Measurements from ENCODE around the gene GPBAR1.
"Not testable (repeated sequence)": the region's sequence is repeated elsewhere in the genome, so short reads cannot be mapped to it uniquely, and the experiment has no call there.

The GPBAR1 gene

DNA sequence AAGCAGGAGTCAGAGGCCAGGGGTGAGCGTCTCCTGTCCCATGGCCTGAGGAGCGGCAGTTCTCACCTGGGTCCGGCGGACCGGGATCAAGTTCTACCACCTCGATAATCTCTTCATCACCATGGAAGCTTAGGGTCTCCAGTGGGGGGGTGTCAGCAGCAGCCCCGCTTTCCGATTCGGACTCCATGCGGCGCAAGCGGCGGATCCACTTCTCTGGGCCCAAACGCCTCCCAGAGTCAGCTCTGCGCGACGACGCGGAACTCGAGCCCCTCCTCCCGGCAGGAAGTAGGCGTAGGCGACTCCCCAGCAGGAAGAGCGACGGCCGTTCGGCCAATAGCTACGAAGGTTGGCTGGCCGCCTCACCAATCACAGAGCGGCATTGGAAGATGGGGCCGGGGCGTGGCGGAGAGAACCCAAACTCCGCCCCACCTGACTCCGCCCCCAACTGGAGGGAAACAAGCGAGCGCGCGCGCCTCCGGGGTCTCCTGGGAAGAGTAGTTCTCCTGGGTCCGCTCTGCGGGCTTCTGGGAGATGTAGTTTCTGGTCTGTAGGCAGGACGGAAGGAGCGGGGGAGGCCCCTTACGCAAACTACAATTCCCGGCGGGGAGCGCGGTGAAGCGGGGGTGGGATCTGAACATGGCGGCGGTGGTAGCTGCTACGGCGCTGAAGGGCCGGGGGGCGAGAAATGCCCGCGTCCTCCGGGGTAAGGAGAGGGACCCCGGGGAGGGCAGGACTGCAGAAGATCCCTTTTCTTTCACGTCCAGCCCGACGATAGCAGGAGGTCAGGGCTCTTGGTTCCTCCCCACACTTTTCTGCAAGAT, 9.3 kb downstream of the GPBAR1 start, which contains the start of the genes AAMP and PNKD:
AAMP (minus strand) TSS at position 238 of the 821 bp plus-strand sequence; CDS start at position 187, 51 bp downstream.
PNKD (plus strand) TSS at position 620 of the 821 bp plus-strand sequence; CDS start at position 637, 17 bp downstream.
- DNase-seq = peak; percentile 100

GRCh38 chr2:218270721-218271486, 10.1 kb downstream of the GPBAR1 start:
- DNase-seq = peak in 2 of 3 donors; percentile 34 to 41

- no peak for DNase-seq
Measured at GRCh38 chr2:218271487-218271797, 10.6 kb downstream of the GPBAR1 start.

GRCh38 chr2:218271865-218272530, 11.2 kb downstream of the GPBAR1 start:
- no peak for DNase-seq

GRCh38 chr2:218272531-218273212, 11.9 kb downstream of the GPBAR1 start:
- peak; percentile 83 to 88 (median 88) for DNase-seq

DNA sequence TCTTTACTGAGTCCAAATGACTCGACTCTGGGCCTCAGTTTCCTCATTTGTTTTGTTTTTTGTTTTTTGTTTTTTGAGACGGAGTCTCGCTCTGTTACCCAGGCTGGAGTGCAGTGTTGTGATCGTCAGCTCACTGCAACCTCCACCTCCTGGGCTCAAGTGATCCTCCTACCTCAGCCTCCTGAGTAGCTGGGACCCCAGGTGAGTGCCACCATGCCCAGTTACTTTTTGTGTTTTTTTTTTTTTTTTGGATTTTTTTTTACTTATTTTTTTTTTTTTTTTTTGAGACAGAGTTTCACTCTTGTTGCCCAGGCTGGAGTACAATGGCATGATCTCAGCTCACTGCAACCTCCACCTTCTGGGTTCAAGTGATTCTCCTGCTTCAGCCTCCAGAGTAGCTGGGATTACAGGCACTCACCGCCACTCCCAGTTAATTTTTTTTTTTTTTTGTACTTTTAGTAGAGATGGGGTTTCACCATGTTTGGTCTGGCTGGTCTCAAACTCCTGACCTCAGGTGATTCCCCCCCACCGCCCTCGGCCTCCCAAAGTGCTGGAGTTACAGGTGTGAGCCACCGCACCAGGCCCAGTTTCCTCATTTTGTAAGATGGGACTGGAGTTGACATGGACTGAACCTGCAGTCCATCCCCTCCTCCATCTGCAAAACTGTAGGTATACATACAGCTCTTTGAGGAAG, 12.5 kb downstream of the GPBAR1 start:
- not testable (repeated sequence) for DNase-seq

GRCh38 chr2:218273908-218274249, 13.1 kb downstream of the GPBAR1 start:
- no peak for DNase-seq

- DNase-seq = no peak
Measured at GRCh38 chr2:218274586-218274985, 13.8 kb downstream of the GPBAR1 start.

DNA sequence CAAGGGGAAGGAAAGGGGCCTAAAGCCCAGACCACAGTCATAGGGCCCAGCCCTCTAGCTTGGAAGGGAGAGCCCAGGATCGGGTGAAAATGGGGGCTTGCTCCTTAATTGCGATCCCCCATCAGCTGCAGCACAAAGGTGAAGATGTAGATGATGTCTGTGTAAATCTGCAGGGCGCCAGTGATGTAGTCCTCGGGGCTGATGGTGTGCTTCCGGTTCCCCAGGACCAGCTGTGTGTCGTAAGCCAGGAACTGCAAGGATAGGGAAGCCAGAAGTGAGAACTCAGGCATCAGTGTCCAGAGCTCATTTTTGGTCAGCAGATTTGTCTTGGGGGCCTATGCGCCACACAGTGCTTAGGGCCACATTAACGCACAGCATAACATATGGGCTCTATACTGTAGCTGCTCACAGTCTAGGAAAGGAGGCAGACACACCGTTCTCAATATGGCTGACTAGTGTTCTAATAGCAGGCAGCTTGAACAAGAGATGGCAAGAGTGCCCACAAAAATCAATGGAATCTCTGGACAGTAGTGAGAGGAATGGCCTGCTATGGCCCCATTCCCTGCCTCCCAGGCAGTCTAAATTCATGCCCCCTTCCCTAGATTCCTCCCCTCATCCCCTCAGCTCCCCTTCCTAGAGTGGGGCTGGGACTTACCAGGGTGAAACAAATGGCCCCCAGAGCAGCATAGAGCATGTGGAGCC, 14.7 kb downstream of the GPBAR1 start:
- DNase-seq = peak in 2 of 3 donors; percentile 48 to 58

DNA sequence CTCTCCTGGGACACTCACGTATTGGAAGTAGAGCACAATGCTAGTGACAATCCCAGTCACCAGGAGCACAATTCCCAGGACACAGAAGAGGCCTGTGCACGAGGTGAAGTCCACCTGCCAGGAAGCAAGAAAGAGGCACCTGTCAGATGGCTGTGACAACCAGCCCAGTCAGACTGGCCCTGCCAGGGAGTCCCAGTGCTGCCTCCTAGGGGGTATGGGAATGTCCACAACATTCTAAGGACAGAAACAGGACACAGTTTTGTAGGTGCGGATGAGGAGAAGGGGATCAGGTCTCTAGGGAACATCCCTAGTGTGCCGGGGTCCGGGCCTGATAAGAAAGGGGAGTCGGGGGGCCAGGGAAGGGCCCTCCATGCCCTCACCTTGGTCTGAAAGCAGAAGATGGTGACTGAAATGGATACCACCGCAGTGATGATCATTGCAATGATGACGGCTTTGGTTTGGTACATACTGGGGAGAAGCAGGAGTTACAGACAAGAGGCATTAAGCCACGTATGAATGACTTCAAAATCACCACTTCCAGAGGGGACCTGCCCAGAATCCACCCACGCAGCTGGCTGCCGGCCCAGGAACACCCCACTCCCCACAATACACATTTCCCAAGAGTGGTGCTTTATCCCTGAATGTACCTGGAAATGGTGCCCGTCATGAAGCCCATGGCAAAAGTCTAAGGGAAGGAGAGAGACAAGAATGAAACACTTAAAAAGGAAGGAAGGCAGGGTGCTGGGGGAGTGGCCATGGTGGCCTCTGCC, 16.4 kb downstream of the GPBAR1 start:
- DNase-seq = no peak

GRCh38 chr2:218277921-218278320, 17.1 kb downstream of the GPBAR1 start:
- no peak for DNase-seq

DNA sequence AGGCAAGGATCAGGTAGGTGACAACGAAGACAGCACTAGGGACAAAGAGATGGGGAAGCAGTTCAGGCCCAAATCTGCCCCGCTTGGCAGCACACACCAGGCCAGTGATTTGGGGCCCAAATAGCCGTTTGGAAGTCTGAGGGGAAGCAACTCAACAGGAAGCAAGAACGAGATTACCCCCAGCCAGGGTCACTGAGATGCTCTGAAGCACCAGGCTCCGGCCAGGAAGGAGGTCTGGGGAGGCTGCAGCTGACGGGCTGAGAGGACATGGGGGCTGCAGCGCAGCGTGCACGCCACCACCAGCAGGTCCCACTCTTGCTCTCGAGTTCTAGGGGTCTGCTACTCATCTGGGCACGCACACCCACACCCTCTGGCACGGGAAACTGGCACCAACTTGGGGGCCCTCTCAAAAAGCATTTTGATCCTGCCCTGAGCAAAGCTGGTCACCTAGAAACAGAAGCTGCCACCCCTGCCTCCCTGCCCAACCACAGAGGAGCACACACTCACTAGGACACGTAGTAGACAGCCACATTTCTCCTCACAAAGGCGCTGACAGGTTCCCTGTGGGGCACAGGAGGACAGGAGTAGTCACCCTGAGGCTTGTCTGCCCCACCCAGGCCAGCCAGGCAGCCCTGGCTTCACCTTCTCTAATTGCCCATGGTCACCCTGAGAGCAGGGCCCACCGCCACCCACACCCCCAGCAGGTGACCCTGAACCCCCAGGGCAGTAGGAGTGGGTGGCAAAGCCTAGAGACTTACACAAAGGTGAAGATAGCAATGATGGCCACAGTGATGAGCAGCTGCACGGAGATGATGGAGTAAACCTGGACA, 17.9 kb downstream of the GPBAR1 start:
- no peak for DNase-seq

DNA sequence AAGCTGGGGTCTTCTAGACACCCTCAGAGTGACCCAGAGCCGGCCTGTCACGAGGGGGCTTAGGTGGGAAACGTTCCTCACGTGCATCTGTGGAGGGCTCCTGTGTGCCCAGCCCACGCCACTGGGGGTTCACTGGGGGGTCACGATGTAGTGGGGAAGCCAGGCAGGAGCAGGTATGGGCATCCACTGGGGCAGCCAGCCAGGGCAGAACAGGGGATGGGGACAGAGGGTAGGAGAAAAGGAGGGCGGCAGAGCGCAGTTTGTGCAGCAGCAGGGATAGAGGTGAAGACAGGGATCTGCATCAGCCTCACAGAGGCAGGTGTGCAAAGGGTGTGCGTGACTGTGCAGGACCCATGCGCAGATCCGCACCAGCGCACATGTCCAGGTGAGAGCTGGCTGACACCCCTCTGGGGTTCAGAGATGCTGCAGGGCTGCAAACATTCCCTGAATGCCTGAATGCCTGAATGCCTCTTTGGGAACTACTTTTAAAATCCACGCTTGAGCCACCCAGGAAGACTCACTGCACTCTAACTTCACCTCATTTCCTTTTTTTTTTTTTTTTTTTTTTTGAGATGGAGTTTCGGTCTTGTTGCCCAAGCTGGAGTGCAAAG, 19.6 kb downstream of the GPBAR1 start:
- no peak for DNase-seq

DNA sequence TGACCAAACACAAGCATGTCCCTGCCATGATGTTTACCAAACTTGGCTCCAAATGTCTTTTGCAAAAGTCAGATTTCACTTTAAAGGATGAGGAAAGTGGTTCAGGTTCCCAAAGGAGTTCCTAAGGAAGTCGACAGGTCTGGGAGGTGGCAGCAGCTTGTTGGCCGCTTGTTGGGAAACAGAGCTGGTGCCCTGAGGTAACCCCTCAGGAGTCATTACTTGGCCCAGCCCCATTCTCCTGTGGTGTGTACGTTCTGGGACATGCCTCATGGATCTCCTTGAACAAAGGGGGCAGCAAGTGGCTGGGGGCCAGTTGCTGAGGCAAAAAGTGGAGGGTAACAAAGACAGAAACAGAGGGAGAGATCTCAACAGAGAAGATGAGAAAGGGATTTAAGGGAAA, 20.6 kb downstream of the GPBAR1 start:
- no peak for DNase-seq

GRCh38 chr2:218282173-218282991, 21.6 kb downstream of the GPBAR1 start:
- DNase-seq = peak; percentile 44 to 67 (median 62)

- DNase-seq = peak; percentile 63 to 72 (median 69)
Measured at GRCh38 chr2:218284106-218284811, 23.4 kb downstream of the GPBAR1 start.

- DNase-seq = no peak
Measured at GRCh38 chr2:218285604-218286003, 24.8 kb downstream of the GPBAR1 start.
